HG03159 (cell line): ENCODE data around the gene TAGLN3.
"Not testable (repeated sequence)": the region's sequence is repeated elsewhere in the genome, so short reads cannot be mapped to it uniquely, and the experiment has no call there.

Experiments
- ATAC-seq: cut with Tn5 transposase; IDR thresholded peaks from one replicate; pipeline ENCODE4 v1.9.1; 2021; ENCODE audit warnings: mild to moderate bottlenecking, moderate library complexity; ENCODE audit not compliant: unreplicated experiment

Gene TAGLN3

DNA sequence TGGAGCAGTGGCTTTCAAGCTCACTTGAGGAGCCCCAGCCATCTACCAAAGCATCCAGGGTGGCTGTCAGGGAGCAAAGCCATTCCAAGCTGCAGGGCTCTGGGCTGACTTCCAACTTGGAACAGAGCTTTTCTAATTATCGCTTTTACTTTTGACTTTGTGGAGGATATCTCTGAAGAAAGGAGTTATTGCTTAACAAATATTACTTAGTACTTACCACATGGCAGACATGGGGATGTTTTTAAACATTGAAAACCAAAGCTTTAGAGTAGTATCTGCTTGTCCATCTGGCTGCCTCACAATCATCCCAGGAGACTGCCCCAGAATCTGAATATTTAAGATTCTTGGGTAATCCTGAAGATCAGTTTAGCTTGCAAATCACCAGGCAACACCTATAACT lies 8.9 kb downstream of the TAGLN3 start:
- no peak for ATAC-seq

DNA sequence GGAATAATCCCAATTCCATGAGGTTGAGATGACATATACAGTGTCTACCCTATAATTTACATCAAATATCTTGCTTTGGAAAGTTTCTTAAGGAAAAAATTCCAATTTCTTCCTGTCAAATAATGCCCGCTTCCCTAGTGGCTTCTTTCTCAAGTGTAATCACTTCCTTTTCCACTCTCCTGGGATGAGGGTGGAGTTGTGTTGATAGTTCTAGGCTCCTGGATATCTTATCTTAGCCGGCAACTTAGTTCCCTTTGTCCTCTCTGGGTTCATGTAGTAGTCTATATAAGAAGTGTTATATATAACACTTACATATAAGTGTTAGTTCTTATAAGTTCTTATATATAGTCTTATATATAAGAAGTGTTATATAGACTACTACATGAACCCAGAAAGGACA lies 10.9 kb downstream of the TAGLN3 start:
- no peak for ATAC-seq

DNA sequence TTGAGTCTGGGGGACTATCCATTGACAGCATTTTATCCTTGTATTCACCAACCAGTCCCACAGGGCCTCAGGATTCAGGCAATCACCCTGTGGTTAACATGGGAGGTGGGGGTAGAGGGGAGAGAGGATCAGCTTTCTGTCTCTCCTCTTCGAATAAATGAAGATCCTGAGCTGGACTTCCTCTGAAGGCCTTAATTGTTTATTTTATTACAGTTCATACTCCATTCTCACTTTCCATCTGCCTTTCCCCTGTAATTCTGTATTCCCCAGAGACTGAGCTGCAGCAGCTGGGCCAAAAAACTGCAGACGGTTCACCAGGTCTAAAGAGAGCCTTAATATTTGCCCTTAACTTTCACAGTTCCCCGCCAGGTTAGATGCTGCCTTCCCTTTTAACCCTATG lies 11.9 kb downstream of the TAGLN3 start:
- no peak for ATAC-seq

DNA sequence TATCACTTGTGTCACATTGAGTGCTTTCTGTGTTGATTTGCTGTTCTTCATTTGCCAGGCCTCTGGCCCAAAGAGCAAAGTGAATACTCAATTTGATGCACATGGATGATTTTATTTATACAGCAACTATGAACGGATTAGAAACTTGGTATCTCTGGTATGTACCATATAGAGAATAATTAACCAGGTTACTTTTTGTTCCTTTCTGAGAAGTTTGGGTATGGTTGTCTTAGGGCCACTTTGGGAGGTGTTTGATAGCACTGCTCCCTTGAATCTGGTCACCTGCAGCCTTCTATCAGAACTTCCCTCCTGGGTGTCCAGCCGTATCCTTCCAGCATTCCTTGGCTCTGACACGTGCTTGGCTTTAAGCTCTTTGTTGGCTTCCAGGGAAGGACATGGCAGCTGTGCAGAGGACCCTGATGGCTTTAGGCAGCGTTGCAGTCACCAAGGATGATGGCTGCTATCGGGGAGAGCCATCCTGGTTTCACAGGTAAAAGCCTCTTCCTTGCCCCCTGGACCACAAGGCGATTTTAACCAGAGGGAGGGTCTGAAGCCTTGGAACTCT lies 12.7 kb downstream of the TAGLN3 start:
- no peak for ATAC-seq

DNA sequence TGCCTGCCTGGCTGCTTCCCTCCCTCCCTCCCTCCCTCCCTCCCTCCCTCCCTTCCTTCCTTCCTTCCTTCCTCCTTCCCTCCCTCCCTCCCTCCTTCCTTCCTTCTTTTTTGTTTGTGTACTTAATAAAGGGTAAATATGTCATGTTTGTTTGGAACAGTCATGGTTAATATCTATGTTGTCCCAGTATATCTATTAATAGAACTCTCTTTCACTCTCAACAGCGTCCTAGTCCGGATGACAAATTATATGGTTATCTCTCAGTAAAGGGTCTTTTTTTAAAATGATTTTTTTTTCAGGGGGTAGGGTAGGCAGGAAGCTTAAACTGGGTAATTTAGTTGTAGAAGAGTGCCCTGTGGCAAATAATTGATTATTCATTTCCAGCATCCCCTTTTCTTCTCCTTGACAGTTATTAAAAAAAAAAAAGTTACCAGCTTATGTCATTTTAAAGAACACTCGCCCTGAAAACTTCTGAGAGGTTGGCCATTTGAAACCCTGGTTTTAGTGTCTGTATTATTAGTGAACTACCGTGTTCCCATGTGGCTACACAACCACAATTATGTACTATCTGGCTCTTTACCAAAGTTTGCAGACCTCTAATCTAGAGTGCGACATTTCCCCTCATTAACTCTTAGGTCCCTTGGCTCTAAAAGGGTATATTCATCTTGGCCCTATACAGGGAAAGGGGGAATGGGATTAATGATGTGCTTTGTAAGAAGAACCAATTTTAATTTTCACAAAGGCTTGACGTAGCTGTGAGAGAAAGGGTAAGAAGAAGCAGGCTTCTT lies 13.7 kb downstream of the TAGLN3 start:
- no peak for ATAC-seq

DNA sequence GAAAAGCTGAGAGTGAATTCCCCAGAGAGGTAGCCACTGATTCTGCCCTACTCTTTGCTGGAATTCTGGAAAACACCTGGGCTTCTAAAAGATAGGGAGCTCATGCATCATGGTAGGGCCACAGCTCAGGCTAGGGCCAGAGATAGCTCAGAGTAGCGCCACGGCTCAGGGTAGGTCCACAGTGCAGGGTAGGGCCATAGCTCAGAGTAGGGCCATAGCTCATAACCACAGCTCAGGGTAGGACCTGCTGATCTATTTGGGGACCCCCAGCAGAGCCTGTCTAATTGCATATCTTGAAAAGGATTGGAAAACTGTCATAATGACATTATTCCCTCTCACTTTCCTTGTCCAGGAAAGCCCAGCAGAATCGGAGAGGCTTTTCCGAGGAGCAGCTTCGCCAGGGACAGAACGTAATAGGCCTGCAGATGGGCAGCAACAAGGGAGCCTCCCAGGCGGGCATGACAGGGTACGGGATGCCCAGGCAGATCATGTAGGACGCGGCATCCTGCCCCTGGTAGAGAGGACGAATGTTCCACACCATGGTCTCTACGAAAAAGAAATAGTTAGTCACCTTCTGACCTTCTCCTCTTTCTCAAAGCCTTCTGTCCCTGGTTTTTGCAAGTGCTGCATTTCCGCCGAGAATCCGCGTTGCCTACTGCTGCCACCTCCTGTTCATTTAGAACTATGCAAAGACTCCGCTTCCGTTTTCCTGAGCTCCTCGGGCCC lies 14.5 kb downstream of the TAGLN3 start:
- peak; percentile 86 for ATAC-seq

DNA sequence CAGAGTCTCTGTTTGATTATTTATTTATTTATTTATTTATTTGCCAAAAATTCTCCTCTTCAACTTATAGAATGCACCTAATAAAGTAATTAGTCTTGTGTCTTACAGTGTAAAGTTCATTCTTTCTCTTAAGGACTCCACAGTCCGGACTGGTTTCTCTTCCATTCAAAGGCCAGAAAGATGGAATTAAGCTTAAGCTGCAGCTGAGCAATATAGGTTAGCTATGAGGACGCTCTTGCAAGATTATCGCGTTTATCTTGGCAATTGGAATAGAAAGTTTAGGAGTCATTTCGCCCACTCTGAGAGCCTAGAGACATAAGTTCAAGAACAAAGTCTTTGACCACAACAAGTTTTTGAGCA lies 15.0 kb downstream of the TAGLN3 start:
- peak; percentile 23 for ATAC-seq

DNA sequence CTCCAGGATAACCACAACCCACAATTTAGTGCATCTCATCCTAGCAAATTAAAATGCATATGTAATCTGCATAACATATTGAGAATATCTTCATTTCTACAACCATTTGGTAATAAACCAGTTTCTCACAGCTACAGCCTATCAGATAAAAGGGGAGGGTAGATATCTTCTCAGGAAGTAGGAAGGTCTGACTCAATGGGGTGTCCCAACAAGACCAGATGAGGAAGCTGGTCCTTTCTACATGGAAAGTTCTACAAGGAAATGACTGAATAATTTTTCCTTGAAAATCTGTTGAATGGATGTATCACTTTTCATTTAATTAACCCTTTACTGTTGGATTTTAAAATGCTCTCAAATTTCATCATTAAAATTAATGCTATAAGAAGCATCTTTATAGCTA lies 18.4 kb downstream of the TAGLN3 start:
- no peak for ATAC-seq

DNA sequence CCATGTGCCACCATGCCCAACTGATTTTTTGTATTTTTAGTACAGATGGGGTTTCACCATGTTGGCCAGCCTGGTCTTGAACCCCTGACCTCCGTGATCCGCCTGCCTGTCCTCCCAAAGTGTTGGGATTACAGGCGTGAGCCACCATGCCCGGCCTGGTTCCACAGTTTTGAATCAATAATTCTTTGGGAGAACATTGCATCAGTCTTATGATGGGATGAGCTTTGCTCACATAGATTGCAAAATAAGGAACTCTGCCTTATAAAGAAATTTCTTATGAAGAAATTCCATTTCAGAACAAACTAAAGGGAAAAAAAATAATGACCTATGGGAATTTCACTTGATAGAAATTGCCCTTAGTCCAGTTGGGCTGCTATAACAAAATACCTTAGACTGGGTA lies 20.0 kb downstream of the TAGLN3 start:
- ATAC-seq, result no peak

DNA sequence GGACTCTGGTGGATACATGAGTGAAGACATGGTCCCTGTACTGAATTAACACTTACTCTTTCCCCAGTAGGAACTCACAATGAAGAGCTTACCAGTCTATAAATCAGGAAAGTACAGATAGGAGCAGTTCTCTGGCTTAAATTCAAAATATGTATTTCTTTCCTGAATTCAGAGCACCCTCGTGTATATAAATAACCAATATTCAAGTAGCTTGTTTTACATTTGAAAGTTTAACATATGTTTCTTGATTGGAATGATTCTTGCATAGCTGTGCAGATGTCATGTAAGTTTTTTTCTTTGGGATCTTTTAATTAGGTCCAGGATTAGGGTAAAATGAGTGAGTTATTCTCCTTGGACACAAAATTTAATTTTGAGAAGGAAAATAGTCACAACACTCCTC lies 21.0 kb downstream of the TAGLN3 start:
- no peak for ATAC-seq

DNA sequence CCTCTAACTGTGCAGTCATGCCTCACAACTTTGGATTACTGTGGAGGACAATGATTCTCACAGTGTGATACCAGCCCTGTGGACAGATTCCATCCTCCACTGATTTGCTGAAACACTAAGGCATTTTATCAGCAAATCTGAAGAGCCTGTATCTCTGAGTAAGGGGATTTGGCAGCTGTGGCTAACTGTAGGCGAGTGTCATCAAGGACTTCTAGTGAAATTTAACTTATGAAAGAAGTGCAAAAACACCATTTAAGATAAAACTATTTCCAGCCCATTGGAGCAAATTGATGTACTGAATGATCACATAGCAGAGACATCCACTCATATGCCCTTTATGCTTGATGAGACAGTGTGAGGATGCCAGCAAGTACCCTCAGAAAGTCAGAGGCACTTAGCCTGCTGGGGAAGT lies 22.0 kb downstream of the TAGLN3 start:
- no peak for ATAC-seq

DNA sequence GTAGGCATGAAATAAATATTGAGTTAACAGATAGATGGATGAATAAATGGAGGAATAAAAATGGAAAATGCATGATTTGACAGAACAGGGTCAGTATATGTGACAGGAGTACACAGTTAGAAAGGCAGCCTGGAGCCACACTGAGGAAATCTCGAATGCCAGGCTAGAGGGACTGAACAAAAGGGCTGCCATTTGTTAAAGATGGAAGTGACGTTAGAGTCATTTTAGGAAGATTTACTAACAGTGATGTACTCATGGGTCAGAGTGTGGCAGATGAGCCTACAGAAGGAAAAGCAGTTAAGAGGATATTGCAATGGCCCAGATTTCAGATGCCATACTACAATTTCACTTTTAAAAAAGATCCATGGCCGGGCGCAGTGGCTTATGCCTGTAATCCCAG lies 28.4 kb downstream of the TAGLN3 start:
- no peak for ATAC-seq

DNA sequence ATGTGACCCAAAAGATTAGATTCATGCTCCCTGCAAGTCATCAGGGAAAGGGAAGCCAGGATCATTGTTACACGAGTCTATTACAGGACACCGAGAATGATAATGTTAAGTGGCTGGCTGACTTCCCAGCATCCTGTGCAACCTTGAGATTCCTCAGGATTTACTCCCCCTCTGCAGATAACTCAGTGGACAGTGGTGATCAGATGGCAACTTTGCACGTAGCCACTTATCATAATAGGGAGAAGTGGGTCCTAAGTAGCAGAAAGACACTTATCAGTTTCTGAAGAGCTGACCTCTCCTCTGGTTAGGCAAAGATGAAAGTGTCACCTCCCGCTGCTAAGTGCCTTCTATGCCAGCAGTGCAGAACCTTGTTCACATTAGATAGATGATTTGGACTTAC lies 29.1 kb downstream of the TAGLN3 start:
- ATAC-seq, result no peak

DNA sequence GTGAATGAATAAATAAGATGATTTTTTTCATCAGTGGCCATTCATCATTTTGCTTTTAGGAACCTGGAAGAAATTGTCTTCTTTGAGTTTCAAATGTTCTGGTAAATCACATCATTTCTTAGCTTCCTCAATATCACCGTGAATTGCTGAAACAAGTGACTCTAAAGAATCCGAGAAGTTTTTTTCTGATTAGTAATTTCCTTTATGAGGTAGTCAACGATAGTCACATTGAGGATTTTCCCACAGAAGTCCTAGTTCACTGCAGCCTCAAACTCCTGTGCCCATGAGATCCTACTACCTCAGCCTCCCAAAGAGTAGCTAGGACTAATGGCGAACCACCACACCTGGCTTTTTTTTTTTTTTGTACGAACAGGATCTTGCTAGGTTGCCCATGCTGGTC lies 32.2 kb downstream of the TAGLN3 start:
- ATAC-seq, result no peak

DNA sequence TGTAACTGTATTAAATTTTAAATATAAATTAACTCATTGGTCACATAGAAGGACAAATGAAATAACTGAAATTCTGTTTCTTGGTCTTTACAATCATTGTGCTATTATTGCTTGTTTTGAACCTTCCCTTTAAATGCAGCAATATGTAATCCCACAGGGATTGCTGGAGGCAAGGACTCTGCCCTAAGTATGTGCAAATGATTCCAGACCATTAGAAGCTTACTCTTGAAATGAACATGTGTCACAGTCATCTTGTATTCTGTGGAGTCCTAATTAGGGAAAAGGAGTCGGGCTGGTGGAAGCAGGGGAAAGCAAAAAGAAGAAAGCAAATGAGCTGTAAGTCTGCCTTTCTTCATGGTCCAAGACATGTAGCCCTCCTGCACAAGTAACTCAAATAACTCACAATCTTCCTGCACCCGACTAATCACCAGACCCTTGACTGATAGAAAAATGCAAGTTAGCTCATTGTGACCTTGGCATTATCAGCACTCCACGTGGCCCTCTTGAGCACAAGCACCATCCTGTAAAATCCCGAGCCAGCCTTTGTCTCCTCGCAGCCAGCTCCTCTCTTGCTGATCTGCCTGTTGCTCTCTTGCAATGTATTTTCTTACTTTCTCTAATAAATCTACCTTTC lies 33.5 kb downstream of the TAGLN3 start:
- no peak for ATAC-seq

DNA sequence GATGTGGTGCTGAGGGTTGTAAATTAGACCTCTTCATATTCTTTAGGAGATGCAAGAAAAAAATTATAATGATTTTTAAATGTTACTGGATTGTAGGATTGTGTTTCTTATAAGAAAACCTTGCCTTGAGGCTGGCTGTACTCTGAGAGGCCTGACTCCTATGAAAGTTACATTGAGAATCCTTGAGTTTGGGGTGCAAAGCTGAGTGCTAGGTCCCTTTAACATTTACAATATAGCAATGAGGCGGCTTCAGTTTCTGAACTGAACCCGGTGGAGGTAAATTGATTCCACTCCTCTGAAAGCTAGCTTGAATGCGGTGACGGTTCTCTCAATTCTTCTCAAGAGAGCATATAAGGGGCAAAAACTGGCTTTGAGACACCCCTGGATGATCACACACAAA lies 35.7 kb downstream of the TAGLN3 start, which contains the start of gene TMPRSS7:
Gene TMPRSS7 (plus strand): TSS at position 301 of the 400 bp plus-strand sequence. CDS start 110 bp downstream, outside the sequence.
- no peak for ATAC-seq

DNA sequence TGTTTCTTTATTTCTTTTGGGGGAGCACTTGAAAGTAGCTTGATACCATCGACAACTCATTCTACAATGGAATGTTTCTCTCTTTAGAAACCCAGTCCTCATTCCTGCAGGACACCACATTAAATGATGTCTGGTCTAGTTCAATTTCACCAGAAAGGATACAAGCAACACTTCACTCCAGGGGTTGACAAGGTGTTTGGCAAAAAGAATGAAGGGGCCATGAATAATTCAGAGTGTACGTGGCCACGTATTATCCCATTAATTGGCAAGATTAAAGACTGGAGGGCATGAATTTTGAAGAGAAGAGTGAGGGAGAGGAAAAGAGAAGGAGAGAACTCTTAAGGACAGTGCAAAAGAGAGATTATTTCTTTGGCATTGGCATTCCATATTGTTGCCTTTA lies 36.5 kb downstream of the TAGLN3 start:
- no peak for ATAC-seq

DNA sequence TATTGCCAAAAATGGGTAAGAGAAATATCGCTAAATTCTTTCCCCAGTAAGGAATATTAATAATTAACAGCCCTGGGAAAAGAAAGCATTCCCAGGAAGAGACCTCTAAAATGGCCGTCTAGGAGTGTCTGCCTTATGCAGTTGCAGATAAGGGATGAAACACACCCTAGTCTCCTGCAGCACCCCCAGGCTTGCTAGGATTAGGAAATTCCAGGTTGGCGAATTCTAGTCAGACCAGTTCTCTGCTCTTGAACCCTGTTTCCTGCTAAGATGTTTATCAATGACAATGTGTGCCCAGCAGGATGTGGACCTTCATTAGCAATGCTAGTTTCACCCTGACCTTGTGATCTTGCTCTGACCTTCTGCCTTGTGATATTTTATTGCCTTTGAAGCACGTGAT lies 38.5 kb downstream of the TAGLN3 start:
- not testable (repeated sequence) for ATAC-seq

DNA sequence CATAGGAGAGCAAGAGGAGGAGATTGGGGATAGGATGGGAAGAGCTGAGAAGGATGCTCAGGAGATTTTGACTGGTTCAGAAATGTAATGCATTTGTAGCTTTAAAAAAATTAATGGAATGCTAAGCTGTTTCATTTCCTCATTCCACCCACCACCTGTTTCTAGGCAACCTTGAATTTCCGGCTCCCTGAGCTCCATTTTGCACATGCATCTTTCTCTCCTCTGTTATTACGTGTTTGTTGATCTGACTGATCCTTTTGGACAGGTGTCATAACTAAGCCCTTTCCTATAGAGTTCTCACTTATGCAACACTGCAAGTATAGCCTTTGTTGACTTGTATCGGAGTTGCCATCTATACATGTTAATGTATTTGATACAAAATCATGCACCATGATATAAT lies 40.1 kb downstream of the TAGLN3 start:
- ATAC-seq, result peak; percentile 64

DNA sequence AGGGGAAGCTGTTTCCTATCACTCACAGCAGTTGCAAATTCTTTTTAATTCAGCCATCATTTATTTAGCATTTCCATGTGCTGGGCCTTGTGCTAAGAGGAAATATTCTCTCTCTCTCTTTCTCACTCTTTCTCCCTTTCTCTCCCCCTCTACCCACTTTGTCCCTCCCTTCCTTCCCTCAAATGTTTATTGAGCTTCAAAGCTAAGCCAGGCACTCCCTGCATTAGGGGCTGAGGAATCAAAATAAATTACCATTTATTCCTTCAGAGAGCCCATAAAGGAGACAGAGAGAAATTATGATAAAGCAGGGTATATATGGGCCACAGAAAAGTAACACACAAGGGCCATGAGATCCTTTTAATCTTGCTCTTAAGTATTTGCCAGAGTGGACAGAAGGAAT lies 42.6 kb downstream of the TAGLN3 start:
- no peak for ATAC-seq

DNA sequence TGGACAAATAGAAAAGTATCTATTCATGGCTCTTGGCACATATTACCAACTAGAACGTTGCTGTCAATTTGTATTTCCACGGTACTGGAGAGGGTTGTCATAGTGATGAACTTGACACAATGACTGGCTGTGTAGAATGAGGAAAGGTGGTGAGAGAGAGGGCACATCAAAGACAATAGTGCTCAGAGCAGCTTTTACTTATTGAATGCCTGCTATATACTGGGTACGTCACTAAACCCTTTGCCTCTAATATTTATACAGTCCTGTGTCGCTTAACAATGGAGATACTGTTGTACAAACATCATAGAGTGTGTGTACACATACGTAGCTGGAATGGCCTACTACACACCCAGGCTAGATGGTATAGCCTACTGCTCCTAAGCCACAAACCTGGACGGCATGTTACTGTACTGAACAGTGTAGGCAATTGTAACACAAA lies 44.1 kb downstream of the TAGLN3 start:
- ATAC-seq, result no peak
